Skeletal muscle satellite cell (primary cell): ENCODE data around the gene RNF17.

Experiments
- H3K27me3 ChIP-seq: 2 replicates; pipeline ENCODE4 v1.7.0; 2013; ENCODE audit warnings: low read length; ENCODE audit not compliant: control insufficient read depth, insufficient read depth
- H3K36me3 ChIP-seq: 2 replicates; pipeline ENCODE4 v1.7.0; 2013; ENCODE audit warnings: mild to moderate bottlenecking, control low read depth, low read length; ENCODE audit not compliant: insufficient read depth
- H3K4me1 ChIP-seq: 2 replicates; pipeline ENCODE4 v1.7.0; 2013; ENCODE audit warnings: low read length; ENCODE audit not compliant: control insufficient read depth, insufficient read depth
- H3K4me2 ChIP-seq: 2 replicates; pipeline ENCODE4 v1.7.0; 2013; ENCODE audit warnings: mild to moderate bottlenecking, low read length
- H3K4me3 ChIP-seq: 2 replicates; pipeline ENCODE4 v1.7.0; 2013; ENCODE audit warnings: low read length
- H3K9ac ChIP-seq: 2 replicates; pipeline ENCODE4 v1.7.0; 2013; ENCODE audit warnings: mild to moderate bottlenecking, low read depth, low read length, moderate library complexity
- H3K9me3 ChIP-seq: replicated peaks from 2 replicates; pipeline ENCODE4 v1.7.0; 2013; ENCODE audit warnings: mild to moderate bottlenecking, control low read depth, low read length

The RNF17 gene

DNA sequence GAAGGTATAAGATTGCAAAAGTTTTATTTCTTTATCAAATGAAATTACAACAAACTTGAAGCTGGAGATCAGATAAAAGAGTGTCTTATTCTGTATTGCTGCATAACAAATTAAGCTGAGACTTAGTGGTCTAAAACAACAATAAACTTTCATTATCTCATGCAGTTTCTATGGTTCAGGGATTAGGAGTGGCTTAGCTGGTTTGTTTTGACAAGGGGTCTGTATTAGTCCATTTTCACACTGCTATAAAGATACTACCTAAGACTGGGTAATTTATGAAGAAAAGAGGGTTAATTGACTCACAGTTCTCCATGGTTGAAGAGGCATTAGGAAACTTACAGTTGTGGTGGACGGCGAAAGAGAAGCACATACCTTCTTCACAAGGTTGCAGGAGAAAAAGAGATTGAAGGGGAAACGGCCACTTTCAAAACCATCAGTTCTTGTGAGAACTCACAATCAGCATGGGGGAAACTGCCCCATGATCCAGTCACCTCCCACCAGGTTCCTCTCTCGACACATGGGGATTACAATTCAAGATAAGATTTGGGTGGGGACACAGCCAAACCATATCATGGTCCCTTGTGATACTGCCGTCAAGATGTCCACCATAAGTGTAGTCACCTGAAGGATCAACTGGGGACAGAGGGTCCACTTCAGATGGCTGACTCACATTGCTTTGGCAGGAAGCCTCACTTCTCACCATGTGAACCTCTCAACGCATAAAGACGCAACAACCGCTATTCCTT is 97.8 kb downstream of the RNF17 start:
- H3K27me3 ChIP-seq = peaks cover 21% of the 10 kb centered on the region
- H3K36me3 ChIP-seq = no peaks in the 10 kb centered on the region
- no peaks in the 10 kb centered on the region for H3K4me1 ChIP-seq
- H3K4me2 ChIP-seq = no peak overlapping the region
- no peak overlapping the region for H3K4me3 ChIP-seq
- no peaks in the 10 kb centered on the region for H3K9me3 ChIP-seq
- no peak overlapping the region for H3K9ac ChIP-seq

DNA sequence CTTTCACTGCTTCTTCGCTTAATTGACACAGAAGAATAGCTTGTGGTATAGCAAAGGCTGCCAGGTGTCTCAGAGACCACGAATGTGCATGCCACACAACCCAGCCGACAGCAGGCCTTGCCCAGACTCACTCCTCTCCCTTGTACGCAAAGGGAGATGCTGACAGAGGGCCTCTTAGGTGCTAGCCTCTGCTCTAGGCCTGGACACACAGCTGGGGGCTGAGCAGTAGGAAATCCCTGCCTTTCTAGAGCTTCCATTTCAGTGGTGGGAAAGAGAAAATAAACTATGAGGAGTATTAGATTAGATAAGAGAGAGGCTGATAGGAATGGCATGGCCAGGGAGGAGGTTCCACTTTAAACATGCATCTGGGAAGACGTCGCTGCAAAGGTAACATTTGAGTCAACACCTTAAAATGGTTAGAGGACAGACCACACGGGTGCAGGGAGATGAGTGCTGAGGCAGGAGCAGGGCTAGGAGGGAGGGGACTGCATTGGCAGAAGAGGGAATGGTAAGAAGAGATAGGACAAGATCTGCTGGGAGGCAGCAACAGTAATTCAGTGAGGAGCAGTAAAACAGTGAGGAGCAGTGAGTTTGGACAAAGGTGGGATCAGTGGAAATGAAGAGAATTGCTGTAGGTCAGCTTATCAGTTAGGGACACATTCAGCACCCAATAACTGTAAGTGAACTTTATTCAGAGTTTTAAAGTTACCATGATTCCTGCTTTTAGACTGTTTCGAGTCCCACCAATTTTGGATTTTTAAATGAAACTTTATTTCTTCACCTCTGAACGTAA is 100.0 kb downstream of the RNF17 start:
- no peak overlapping the region for H3K4me2 ChIP-seq
- H3K36me3 ChIP-seq = no peaks in the 10 kb centered on the region
- H3K9ac ChIP-seq = no peak overlapping the region
- no peaks in the 10 kb centered on the region for H3K4me1 ChIP-seq
- H3K27me3 ChIP-seq = peaks cover 33% of the 10 kb centered on the region
- no peak overlapping the region for H3K4me3 ChIP-seq
- no peaks in the 10 kb centered on the region for H3K9me3 ChIP-seq

DNA sequence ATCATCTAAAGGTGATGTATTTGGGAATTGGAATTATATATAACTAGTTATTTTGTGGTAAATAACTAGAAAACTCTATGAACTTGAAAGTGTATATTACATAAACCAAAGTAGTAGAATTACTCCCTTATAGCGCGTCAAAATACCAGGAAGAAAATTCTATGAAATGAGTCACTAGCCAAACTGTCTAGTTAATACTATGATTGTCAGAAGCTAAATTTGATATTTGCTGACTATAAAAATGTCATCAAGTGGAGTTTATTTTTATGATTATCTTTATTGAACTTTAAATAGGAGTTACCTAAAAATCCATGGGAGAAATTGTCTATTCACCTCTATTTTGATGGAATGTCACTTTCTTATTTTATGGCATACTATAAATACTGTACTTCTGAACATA is 100.6 kb downstream of the RNF17 start:
- Histone ChIP-seq H3K27me3 (peaks cover 37% of the 10 kb centered on the region), H3K9me3 (no peaks in the 10 kb centered on the region), H3K36me3 (no peaks in the 10 kb centered on the region)

GRCh38 chr13:24865163-24865953 is 101.4 kb downstream of the RNF17 start:
- Histone ChIP-seq H3K4me2 (no peak overlapping the region), H3K9me3 (no peaks in the 10 kb centered on the region), H3K4me1 (no peaks in the 10 kb centered on the region), H3K36me3 (no peaks in the 10 kb centered on the region), H3K27me3 (peaks cover 39% of the 10 kb centered on the region), H3K4me3 (no peak overlapping the region), H3K9ac (no peak overlapping the region)

More for the DNA sequence above, 100.6 kb downstream of the RNF17 start:
- H3K9ac ChIP-seq = no peak overlapping the region
- no peak overlapping the region for H3K4me2 ChIP-seq
- H3K4me3 ChIP-seq = no peak overlapping the region
- H3K4me1 ChIP-seq = no peaks in the 10 kb centered on the region

- no peaks in the 10 kb centered on the region for H3K9me3 ChIP-seq
- no peak overlapping the region for H3K4me3 ChIP-seq
- no peak overlapping the region for H3K9ac ChIP-seq
- H3K36me3 ChIP-seq = no peaks in the 10 kb centered on the region
- no peak overlapping the region for H3K4me2 ChIP-seq
- no peaks in the 10 kb centered on the region for H3K4me1 ChIP-seq
- H3K27me3 ChIP-seq = peaks cover 40% of the 10 kb centered on the region
Observed at GRCh38 chr13:24866488-24866887, 102.5 kb downstream of the RNF17 start.

GRCh38 chr13:24868874-24869273 is 104.9 kb downstream of the RNF17 start:
- Histone ChIP-seq H3K36me3 (no peaks in the 10 kb centered on the region), H3K4me2 (no peak overlapping the region), H3K9me3 (no peaks in the 10 kb centered on the region), H3K9ac (no peak overlapping the region), H3K4me1 (no peaks in the 10 kb centered on the region), H3K4me3 (no peak overlapping the region), H3K27me3 (peaks cover 33% of the 10 kb centered on the region)

- Histone ChIP-seq H3K4me2 (no peak overlapping the region), H3K9ac (no peak overlapping the region), H3K9me3 (no peaks in the 10 kb centered on the region), H3K4me3 (no peak overlapping the region), H3K4me1 (no peaks in the 10 kb centered on the region), H3K27me3 (peaks cover 33% of the 10 kb centered on the region), H3K36me3 (no peaks in the 10 kb centered on the region)
Observed at GRCh38 chr13:24870380-24870760, 106.4 kb downstream of the RNF17 start.

GRCh38 chr13:24875566-24875965 is 111.6 kb downstream of the RNF17 start:
- no peaks in the 10 kb centered on the region for H3K9me3 ChIP-seq
- H3K4me1 ChIP-seq = no peaks in the 10 kb centered on the region
- no peak overlapping the region for H3K9ac ChIP-seq
- no peak overlapping the region for H3K4me2 ChIP-seq
- no peak overlapping the region for H3K4me3 ChIP-seq
- H3K36me3 ChIP-seq = no peaks in the 10 kb centered on the region
- H3K27me3 ChIP-seq = peaks cover 12% of the 10 kb centered on the region

DNA sequence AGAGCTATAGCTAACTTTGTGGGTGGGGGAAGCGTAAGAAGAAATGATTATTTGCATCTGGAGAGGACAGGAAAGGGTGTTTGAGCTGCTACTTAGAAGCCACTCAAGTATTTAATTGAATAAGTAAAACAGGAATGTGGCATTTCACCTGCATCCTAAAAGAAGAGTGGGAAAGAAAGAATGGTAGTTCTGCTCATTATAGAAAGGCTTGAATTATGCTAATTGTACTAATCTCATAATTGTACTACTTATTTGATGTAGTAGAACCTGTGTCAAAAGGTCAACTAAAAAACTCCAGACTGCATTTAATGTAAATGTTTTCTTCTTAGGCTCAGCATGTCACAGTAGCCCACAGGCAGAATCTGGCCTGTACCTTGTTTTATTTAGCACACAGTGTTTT is 113.6 kb downstream of the RNF17 start:
- Histone ChIP-seq H3K27me3 (peaks cover 8% of the 10 kb centered on the region), H3K36me3 (no peaks in the 10 kb centered on the region), H3K4me3 (no peak overlapping the region), H3K4me2 (no peak overlapping the region), H3K9ac (no peak overlapping the region), H3K9me3 (no peaks in the 10 kb centered on the region), H3K4me1 (no peaks in the 10 kb centered on the region)

GRCh38 chr13:24878340-24878739 is 114.4 kb downstream of the RNF17 start:
- Histone ChIP-seq H3K9ac (no peak overlapping the region), H3K4me2 (no peak overlapping the region), H3K4me3 (no peak overlapping the region), H3K9me3 (no peaks in the 10 kb centered on the region), H3K4me1 (no peaks in the 10 kb centered on the region), H3K36me3 (peaks cover under 1% of the 10 kb centered on the region), H3K27me3 (peaks cover 2% of the 10 kb centered on the region)

- no peak overlapping the region for H3K4me3 ChIP-seq
- no peaks in the 10 kb centered on the region for H3K4me1 ChIP-seq
- H3K27me3 ChIP-seq = no peaks in the 10 kb centered on the region
- no peak overlapping the region for H3K4me2 ChIP-seq
- no peaks in the 10 kb centered on the region for H3K9me3 ChIP-seq
- peaks cover 6% of the 10 kb centered on the region for H3K36me3 ChIP-seq
- no peak overlapping the region for H3K9ac ChIP-seq
Observed at GRCh38 chr13:24882665-24883064, 118.7 kb downstream of the RNF17 start.
